ENCODE data around the gene PDE6C.

GRCh38 chr10:93656155-93656554, 43.8 kb downstream of the PDE6C start:
- no peak for TF ChIP-seq CTCF (IDR thresholded peaks at IDR 0.05)
- no peak for TF ChIP-seq POLR2A (IDR thresholded peaks at IDR 0.05)
